HG03439 (cell line): ENCODE data around the gene ELMO1.
A peak's percentile ranks its signal among the peaks of the same experiment; 100 is the strongest.
"Not testable (repeated sequence)": the region's sequence is repeated elsewhere in the genome, so short reads cannot be mapped to it uniquely, and the experiment has no call there.

Source experiments
- ATAC-seq: cut with Tn5 transposase; IDR thresholded peaks from one replicate; pipeline ENCODE4 v1.9.1; 2021; ENCODE audit warnings: mild to moderate bottlenecking, moderate library complexity; ENCODE audit not compliant: unreplicated experiment

Gene ELMO1

GRCh38 chr7:36995776-36996175, 452.9 kb downstream of the ELMO1 start:
- no peak for ATAC-seq

DNA sequence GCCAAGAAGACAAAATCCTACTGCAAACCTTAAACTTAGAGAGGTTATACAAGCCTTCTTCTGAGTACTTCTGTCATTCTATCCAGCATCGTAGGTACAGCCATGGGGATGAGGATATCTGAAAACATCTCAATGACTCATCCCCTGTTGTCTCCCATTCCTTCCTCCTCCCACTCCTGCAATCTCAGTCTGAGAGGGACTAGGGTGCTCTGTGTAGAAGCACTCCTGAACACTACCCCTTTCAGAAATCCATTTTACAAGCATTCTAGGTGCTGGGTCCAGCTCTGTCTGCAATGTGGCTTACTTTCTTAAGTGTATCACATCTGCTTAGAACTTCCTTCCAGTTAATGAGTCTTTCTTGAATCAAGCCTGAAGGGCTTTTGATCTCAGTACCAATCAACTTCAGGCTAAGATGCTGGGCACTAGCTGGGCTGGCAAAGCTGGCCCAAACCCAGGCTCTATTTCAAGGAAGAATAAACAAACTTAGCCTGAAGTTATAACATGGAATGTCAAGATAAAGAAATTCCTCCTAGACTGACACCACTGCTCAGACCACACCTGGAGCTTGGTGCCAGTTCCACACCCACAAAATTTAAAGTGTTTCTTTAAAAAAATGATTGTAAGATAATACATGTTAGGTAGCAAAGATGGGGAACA, 454.1 kb downstream of the ELMO1 start:
- no peak for ATAC-seq

DNA sequence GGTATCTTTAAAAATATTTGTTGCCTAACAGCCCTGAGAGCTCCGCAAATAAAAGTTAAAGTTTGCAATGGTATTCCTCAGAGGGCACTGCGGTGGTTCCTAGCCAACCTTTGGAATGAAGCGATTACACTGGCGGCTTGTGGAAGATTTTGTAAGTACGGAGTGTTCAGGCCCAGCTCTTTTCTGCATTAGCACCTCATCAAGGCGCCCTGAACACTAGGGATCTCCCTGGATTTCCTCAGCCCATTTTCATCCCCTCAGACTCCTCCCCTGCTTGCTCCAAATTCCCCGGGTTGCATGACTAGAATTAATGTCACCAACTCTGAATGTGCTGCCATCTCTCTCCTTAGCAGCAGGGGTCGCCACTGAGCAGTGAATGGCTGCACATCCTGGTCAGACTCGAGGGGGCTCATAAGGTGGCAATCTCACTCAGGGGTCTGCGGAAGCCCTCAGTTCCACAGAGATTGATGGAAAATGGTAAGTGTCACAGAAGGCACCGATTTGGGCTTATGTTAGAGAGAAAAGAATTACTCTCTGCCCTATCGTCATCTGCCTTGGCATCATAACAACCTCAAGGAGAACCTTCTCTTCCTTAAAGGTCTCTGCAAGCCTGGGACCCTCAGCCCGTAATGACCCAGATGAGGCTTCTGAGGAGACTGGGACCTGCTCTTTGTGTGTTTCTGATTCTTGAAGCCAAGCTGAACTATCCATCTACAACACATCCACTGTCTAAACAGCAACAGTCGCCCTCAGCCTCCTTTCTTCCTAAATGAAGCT, 461.5 kb downstream of the ELMO1 start:
- peak; percentile 71 for ATAC-seq

GRCh38 chr7:36986511-36986933, 462.1 kb downstream of the ELMO1 start:
- no peak for ATAC-seq

DNA sequence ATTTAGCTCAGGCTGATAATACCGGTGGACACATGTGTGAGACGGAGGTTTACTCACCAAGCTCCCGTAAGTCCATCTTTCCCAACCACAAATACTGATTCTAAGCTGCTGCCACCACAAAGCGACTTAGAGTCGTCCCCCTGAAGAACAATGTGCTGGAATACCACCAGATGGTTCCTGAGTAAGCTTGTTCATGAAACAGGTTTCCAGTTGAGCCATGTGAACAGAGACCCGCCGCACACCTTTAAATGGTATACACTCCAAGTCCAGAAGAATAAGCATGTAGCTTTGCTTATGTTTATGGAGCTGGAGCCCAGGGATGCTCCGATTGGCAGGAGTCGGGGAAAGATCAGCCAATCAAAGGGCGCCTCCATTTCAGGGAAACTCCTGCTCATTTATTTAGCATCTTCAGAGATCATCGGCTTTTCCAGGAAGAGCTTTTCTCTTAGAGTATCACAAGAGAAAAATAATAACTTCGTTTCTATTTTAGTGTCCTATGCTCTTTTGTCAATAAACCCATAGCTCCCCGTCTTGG, 462.7 kb downstream of the ELMO1 start:
- no peak for ATAC-seq

DNA sequence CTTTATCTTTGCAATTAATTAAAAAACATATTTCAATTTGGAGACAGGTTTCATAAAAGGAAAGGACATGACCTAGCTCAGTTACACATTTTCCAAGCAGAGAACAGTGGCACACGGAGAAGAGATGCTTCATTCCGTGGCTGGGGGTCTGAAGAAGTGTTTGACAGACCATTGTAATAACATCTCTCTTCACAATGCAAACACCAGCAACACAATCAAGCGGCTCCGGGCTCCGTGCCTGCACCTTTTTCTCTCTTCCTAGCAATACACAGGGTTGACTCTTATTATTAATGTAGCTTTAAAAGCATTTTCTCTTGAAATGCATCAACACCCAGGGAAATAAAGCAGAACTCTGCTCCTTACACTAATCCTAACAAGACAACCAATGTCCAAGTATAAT, 463.3 kb downstream of the ELMO1 start:
- ATAC-seq, result no peak

GRCh38 chr7:36984710-36985312, 463.9 kb downstream of the ELMO1 start:
- ATAC-seq, result no peak

- ATAC-seq, result no peak
These were observed 464.6 kb downstream of the ELMO1 start for GRCh38 chr7:36984041-36984521.

DNA sequence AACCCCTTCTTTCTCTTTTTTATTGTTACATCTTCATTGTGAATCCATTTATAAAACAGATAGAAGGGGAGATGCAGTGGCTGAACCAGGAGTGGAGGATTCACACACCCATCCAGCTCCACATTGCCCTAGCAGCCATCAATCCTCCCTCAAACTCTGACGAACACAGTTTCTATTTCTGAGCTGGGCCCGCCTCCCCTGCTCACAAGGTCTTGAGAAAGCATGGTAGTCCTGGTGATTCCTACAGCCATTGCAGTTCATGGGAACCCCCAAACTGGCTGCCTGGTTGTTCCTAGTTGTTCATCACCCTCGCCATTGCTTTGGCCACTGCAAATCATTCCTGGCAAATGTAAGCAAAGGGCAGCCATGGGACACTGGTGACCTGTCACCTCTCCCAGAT, 465.9 kb downstream of the ELMO1 start:
- no peak for ATAC-seq

DNA sequence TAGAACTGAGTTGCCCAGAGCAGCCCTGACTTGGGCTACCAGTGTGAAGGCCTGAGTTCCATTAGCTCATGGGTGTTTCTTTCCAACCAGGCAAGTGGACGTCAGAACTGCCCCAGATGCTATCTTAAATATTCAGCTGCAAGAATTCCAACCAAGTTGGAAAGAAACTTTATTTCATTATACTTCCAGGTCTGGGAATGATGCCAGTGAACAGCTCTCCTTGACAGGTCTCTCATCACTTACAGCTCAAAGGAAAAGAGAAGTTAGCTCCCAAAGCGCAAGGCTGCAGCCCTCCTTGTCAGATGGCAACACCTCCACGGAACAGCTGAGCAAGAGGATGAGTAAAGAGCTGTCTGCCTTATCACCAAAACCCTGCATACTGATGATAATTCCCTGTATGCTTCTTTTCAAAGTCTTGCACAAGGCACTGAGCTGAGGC, 468.8 kb downstream of the ELMO1 start:
- ATAC-seq, result no peak

- no peak for ATAC-seq
These were observed 470.2 kb downstream of the ELMO1 start for GRCh38 chr7:36978461-36978860.

DNA sequence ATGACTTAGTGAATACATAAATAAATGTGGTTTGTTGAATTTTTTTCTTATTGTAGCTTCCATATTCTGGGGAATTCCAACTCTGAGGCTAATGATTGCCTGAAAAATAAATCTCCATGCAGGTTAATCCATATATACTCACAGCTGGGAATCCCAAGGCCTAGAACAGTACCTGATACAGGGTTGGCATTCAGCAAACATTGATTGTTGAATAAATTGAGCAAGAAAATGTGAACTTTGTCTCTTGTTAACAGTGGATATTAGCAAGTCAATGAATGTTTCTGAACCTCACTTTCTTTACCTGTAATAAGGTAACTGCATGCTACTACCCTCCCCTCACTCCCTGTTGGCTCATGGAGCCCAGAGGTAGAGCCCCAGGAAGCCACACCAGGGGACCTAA, 470.8 kb downstream of the ELMO1 start:
- ATAC-seq, result no peak

- ATAC-seq, result not testable (repeated sequence)
These were observed 475.1 kb downstream of the ELMO1 start for GRCh38 chr7:36973534-36973933.

- no peak for ATAC-seq
These were observed 476.5 kb downstream of the ELMO1 start for GRCh38 chr7:36972140-36972518.

- ATAC-seq, result no peak
These were observed 477.0 kb downstream of the ELMO1 start for GRCh38 chr7:36971515-36972139.

GRCh38 chr7:36970551-36971514, 477.8 kb downstream of the ELMO1 start:
- no peak for ATAC-seq

GRCh38 chr7:36969376-36969775, 479.3 kb downstream of the ELMO1 start:
- ATAC-seq, result no peak

- peak; percentile 67 for ATAC-seq
These were observed 481.3 kb downstream of the ELMO1 start for GRCh38 chr7:36967387-36967786.

- no peak for ATAC-seq
These were observed 482.0 kb downstream of the ELMO1 start for GRCh38 chr7:36966636-36967035.

- no peak for ATAC-seq
These were observed 482.6 kb downstream of the ELMO1 start for GRCh38 chr7:36966039-36966438.
